ENCODE results near the gene CDR2L. TPM values are rescaled to one million over a fixed set of nuclear protein-coding genes. Genes with fewer than 3 reads are reported as not detected.
"Not testable (repeated sequence)": the region's sequence is repeated elsewhere in the genome, so short reads cannot be mapped to it uniquely, and the experiment has no call there.

CDR2L gene
- total RNA-seq, 1 donor from 2014 or later, result 1.1 TPM

DNA sequence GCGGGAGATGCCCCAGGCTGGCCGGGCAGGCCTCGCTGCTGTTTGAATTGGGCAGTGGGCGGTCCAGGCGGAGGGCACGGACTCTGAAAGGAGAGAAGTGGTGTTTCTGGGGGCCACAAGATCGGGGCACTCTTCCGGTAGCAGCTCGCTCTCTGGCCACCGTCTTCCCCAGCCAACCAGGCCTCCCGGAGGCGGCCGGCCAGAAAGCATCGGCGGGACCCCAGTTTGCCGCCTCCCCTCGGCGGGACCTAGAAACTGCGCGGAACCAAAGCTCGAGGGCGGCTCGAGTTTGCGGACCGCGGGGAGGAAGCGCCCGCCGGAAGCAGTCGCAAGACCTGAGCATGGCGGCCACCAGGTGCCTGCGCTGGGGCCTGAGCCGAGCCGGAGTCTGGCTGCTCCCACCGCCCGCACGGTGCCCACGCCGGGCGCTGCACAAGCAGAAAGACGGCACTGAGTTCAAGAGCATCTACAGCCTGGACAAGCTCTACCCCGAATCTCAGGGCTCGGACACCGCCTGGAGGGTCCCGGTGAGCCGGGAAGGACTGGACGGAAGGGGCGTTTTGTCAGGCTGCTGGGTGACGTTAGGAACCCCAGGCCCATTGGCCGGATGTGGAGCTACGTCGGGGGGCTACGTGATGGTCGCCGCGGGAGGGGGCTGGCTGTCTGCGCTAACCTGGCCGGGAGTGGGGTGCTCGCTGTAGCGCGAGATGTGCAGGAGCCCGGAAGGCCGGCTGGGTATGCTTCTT lies 25.1 kb downstream of the CDR2L start, which contains the start of gene MRPL58:
MRPL58 (plus strand) TSS at position 325 of the 746 bp plus-strand sequence; CDS start at position 342, 17 bp downstream.
- Mint-ChIP-seq H3K4me1 (ENCODE audit: low read depth) (peaks cover 17% of the 10 kb centered on the region), H3K27ac (peak within 1 kb of the TSS; percentile 88), H3K36me3 (ENCODE audit: low read depth) (peaks cover 18% of the 10 kb centered on the region), H3K27me3 (ENCODE audit: insufficient read depth) (no peaks in the 10 kb centered on the region), H3K4me3 (peak within 1 kb of the TSS; percentile 95), H3K9me3 (no peaks in the 10 kb centered on the region)
- intact Hi-C loops (cut with micrococcal nuclease), result loop anchor here (1.0 kb wide), 5 partner anchors 23 to 249 kb away; partner anchors contain the start of genes CDR2L, GGA3 and MRPS7
- peak; percentile 75 for DNase-seq (ENCODE audit: low spot score)

- intact Hi-C loops (cut with micrococcal nuclease), result loop anchor here (1.0 kb wide), 1 partner anchor 26 kb away; the partner anchor contains the start of gene CDR2L
- H3K27ac Mint-ChIP-seq, result peak overlapping the region; percentile 88
- peaks cover 17% of the 10 kb centered on the region for H3K4me1 Mint-ChIP-seq (ENCODE audit: low read depth)
- no peaks in the 10 kb centered on the region for H3K27me3 Mint-ChIP-seq (ENCODE audit: insufficient read depth)
- H3K4me3 Mint-ChIP-seq, result peak overlapping the region; percentile 95
- no peak for DNase-seq (ENCODE audit: low spot score)
- peaks cover 20% of the 10 kb centered on the region for H3K36me3 Mint-ChIP-seq (ENCODE audit: low read depth)
- no peaks in the 10 kb centered on the region for H3K9me3 Mint-ChIP-seq
Measured at GRCh38 chr17:75013092-75013559, 25.7 kb downstream of the CDR2L start.

DNA sequence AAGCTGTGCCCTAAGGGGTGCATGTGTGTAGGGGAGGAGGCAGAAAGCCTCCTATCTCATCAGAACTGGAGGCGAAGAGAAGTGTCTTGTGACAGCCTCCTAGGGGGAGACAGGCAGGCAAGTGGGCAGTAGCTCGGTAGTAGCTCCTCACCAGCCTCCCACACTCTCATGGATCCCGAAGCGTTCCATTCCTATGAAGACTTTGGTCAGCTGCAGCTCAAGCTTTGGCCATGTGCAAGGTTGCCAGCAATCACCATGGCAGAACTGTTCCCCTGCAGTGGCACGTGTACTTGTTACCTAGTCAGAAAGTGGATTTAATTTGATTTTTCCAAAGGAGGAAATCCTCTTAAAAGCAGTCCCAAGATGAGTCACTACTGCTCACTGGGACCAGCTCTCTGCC lies 31.7 kb downstream of the CDR2L start:
- Mint-ChIP-seq H3K9me3 (no peaks in the 10 kb centered on the region), H3K27ac (no peak overlapping the region), H3K4me1 (ENCODE audit: low read depth) (peaks cover 4% of the 10 kb centered on the region), H3K36me3 (ENCODE audit: low read depth) (peaks cover 41% of the 10 kb centered on the region), H3K4me3 (no peak overlapping the region), H3K27me3 (ENCODE audit: insufficient read depth) (no peaks in the 10 kb centered on the region)
- DNase-seq (ENCODE audit: low spot score), result no peak
- intact Hi-C loops (cut with micrococcal nuclease), result no loop called here

DNA sequence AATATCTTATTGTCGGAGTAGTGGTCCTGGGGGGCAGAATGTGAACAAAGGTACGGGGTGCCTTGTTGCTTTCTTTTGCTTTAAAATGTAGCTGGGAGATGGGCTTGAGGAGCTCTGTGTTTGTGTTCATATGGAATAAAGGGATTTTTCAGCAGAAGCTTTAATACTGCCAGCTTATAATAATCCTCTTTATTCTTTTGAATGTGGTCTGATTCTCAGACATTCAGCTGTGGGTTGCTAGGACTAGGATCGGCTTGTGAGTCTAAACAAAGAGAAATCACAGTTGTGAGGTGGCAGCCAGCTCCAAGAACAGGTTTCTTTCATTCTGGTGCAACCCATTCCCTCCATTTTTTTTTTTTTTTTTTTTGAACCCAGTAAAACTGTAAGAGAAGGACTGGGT lies 32.3 kb downstream of the CDR2L start:
- no peak overlapping the region for H3K27ac Mint-ChIP-seq
- H3K27me3 Mint-ChIP-seq (ENCODE audit: insufficient read depth), result no peaks in the 10 kb centered on the region
- intact Hi-C loops (cut with micrococcal nuclease), result no loop called here
- peaks cover 4% of the 10 kb centered on the region for H3K4me1 Mint-ChIP-seq (ENCODE audit: low read depth)
- H3K36me3 Mint-ChIP-seq (ENCODE audit: low read depth), result peaks cover 40% of the 10 kb centered on the region
- DNase-seq (ENCODE audit: low spot score), result no peak
- H3K4me3 Mint-ChIP-seq, result no peak overlapping the region
- H3K9me3 Mint-ChIP-seq, result no peaks in the 10 kb centered on the region

DNA sequence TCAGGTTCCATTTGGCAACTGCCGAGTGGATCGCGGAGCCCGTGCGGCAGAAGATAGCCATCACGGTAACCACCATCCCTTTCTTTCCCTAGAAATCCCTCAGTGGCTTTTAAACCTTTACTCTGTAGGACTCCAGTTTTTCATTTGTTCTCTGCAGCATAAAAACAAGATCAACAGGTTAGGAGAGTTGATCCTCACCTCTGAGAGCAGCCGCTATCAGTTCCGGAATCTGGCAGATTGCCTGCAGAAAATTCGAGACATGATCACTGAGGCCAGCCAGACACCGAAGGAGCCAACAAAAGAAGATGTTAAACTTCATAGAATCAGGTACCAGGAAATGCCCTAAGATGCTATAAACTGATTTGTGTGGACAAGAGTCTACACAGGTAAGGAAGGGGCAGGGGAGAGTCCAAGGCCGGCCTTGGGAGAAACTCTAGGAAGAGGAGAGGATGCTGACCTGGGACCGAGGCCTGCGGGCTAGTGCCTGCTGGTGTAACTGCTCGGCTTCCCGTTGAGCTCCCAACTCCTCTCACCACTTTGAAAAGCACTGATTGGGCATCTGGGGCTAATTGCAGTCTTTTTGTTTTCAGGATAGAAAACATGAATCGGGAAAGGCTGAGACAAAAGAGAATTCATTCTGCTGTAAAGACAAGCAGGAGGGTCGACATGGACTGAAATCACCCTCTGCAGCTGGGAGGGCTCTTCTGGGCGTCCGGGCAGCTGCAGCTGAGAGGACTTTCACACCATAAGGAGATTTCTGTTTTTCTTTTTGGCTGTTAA lies 33.1 kb downstream of the CDR2L start:
- intact Hi-C loops (cut with micrococcal nuclease), result no loop called here
- Mint-ChIP-seq H3K4me3 (no peak overlapping the region), H3K4me1 (ENCODE audit: low read depth) (peaks cover 4% of the 10 kb centered on the region), H3K36me3 (ENCODE audit: low read depth) (peaks cover 35% of the 10 kb centered on the region), H3K9me3 (no peaks in the 10 kb centered on the region), H3K27ac (no peak overlapping the region), H3K27me3 (ENCODE audit: insufficient read depth) (no peaks in the 10 kb centered on the region)
- DNase-seq (ENCODE audit: low spot score), result no peak

- no peaks in the 10 kb centered on the region for H3K4me1 Mint-ChIP-seq (ENCODE audit: low read depth)
- no peak overlapping the region for H3K27ac Mint-ChIP-seq
- intact Hi-C loops (cut with micrococcal nuclease), result loop anchor here (2.0 kb wide), 1 partner anchor 52 kb away; the partner anchor contains the start of gene HID1
- H3K36me3 Mint-ChIP-seq (ENCODE audit: low read depth), result peaks cover 24% of the 10 kb centered on the region
- H3K27me3 Mint-ChIP-seq (ENCODE audit: insufficient read depth), result no peaks in the 10 kb centered on the region
- H3K9me3 Mint-ChIP-seq, result no peaks in the 10 kb centered on the region
- DNase-seq (ENCODE audit: low spot score), result no peak
- H3K4me3 Mint-ChIP-seq, result peak overlapping the region; percentile 41
Measured at GRCh38 chr17:75024686-75025397, 37.4 kb downstream of the CDR2L start.

- not testable (repeated sequence) for H3K27ac Mint-ChIP-seq; H3K4me1 Mint-ChIP-seq (ENCODE audit: low read depth); H3K9me3 Mint-ChIP-seq; H3K27me3 Mint-ChIP-seq (ENCODE audit: insufficient read depth); DNase-seq (ENCODE audit: low spot score)
- H3K36me3 Mint-ChIP-seq (ENCODE audit: low read depth), result peaks cover 21% of the 10 kb centered on the region
- intact Hi-C loops (cut with micrococcal nuclease), result loop anchor here (2.0 kb wide), 1 partner anchor 53 kb away; the partner anchor contains the start of gene HID1
- peak overlapping the region; percentile 41 for H3K4me3 Mint-ChIP-seq
Measured at GRCh38 chr17:75025398-75025734, 37.9 kb downstream of the CDR2L start.

DNA sequence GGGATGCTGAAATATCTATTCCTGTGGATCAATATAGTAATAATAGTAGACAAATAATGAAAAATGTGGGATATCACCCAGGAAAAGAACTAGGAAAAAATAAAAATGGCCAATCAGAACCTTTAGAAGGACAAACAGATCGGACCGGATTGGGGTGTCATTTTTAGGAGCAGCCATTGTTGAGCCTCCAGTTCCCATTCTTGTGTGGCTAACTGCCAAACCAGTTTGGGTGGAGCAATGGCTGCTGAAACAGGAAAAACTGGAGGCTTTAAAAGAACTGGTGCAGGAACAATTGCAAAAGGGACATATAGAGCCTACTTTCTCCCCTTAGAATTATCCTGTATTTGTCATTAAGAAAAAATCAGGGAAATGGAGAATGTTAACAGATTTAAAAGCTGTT lies 39.2 kb downstream of the CDR2L start:
- peaks cover 11% of the 10 kb centered on the region for H3K36me3 Mint-ChIP-seq (ENCODE audit: low read depth)
- H3K27me3 Mint-ChIP-seq (ENCODE audit: insufficient read depth); H3K4me3 Mint-ChIP-seq; H3K9me3 Mint-ChIP-seq; DNase-seq (ENCODE audit: low spot score); H3K27ac Mint-ChIP-seq; intact Hi-C loops (cut with micrococcal nuclease); H3K4me1 Mint-ChIP-seq (ENCODE audit: low read depth): not testable (repeated sequence)

- peaks cover 10% of the 10 kb centered on the region for H3K27me3 Mint-ChIP-seq (ENCODE audit: insufficient read depth)
- peaks cover 32% of the 10 kb centered on the region for H3K4me1 Mint-ChIP-seq (ENCODE audit: low read depth)
- intact Hi-C loops (cut with micrococcal nuclease), result loop anchor here (5.0 to 10.0 kb wide), 2 partner anchors 158 to 285 kb away; partner anchors contain the start of genes FDXR and NHERF1
- DNase-seq (ENCODE audit: low spot score), result no peak
- H3K36me3 Mint-ChIP-seq (ENCODE audit: low read depth), result no peaks in the 10 kb centered on the region
- no peak overlapping the region for H3K4me3 Mint-ChIP-seq
- no peak overlapping the region for H3K27ac Mint-ChIP-seq
- H3K9me3 Mint-ChIP-seq, result no peaks in the 10 kb centered on the region
Measured at GRCh38 chr17:75030161-75030560, 42.7 kb downstream of the CDR2L start.

DNA sequence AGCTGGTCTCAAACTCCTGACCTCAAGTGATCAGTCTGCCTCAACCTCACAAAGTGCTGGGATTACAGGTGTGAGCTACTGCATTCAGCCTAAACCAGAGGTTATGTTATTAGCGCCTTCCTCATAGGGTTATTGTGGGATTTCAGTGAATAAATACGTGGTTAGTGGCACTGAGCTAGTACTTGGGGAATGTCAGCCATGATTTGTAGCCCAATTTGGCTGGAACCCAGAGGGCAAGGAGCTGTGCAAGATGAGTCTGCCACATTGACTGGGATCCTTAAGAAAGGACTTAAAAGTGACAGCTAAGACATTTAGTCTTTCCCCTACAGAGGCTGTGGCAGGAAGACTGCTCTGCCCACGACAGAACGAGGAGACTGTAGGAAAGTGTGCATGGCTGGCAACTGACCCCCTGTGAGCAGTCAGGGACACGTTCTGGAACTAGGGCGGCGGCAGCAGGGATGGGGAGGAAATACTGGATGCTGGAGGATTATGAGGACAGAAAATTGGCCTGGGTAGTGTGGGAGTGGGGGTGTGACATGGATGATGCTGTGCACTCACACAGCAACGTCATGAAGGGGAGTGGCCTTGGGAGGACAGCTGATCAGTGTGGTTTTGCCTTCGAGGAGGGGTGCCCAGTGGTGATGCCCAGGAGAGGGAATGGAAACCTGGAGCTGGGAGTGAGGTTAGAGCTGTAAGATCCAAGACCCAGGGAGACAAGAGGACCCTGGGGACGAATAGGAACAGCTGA lies 44.7 kb downstream of the CDR2L start:
- peaks cover 10% of the 10 kb centered on the region for H3K27me3 Mint-ChIP-seq (ENCODE audit: insufficient read depth)
- intact Hi-C loops (cut with micrococcal nuclease), result loop anchor here (2.0 to 10.0 kb wide), 3 partner anchors 71 to 287 kb away; partner anchors contain the start of genes FDXR and NHERF1
- no peaks in the 10 kb centered on the region for H3K36me3 Mint-ChIP-seq (ENCODE audit: low read depth)
- peak; percentile 39 for DNase-seq (ENCODE audit: low spot score)
- peak overlapping the region; percentile 62 for H3K27ac Mint-ChIP-seq
- H3K4me3 Mint-ChIP-seq, result peak overlapping the region; percentile 93
- H3K9me3 Mint-ChIP-seq, result no peaks in the 10 kb centered on the region
- H3K4me1 Mint-ChIP-seq (ENCODE audit: low read depth), result peaks cover 47% of the 10 kb centered on the region

- Mint-ChIP-seq H3K4me3 (peak overlapping the region; percentile 93), H3K27me3 (ENCODE audit: insufficient read depth) (peaks cover 10% of the 10 kb centered on the region), H3K27ac (no peak overlapping the region), H3K36me3 (ENCODE audit: low read depth) (no peaks in the 10 kb centered on the region), H3K4me1 (ENCODE audit: low read depth) (peaks cover 47% of the 10 kb centered on the region), H3K9me3 (no peaks in the 10 kb centered on the region)
- intact Hi-C loops (cut with micrococcal nuclease), result loop anchor here (1.0 to 10.0 kb wide), 4 partner anchors 45 to 288 kb away; partner anchors contain the start of genes CDR2L, FDXR and NHERF1
- DNase-seq (ENCODE audit: low spot score), result no peak
Measured at GRCh38 chr17:75032720-75033280, 45.4 kb downstream of the CDR2L start.
